Suprapubic skin (tissue), 4 donors: ENCODE data around the gene TEKTIP1. TPM values are rescaled to one million over a fixed set of nuclear protein-coding genes. Genes with fewer than 3 reads are reported as not detected.
"Not testable (repeated sequence)": the region's sequence is repeated elsewhere in the genome, so short reads cannot be mapped to it uniquely, and the experiment has no call there.

Experiments used
- DNase-seq, 2 donors: peaks; one replicate each; pipeline ENCODE4 v3.0.0-alpha.2; 2019; ENCODE audit warnings: low spot score in 2 of 2
- H3K27ac ChIP-seq: fragments of 200-600 bp; sonication (generic); one replicate; pipeline ENCODE4 v1.5.1; 2019
- H3K27me3 ChIP-seq: fragments of 200-600 bp; sonication (generic); one replicate; pipeline ENCODE4 v1.5.1; 2019
- H3K36me3 ChIP-seq: fragments of 200-600 bp; sonication (generic); one replicate; pipeline ENCODE4 v1.5.1; 2019
- H3K4me1 ChIP-seq: fragments of 200-600 bp; sonication (generic); one replicate; pipeline ENCODE4 v1.5.1; 2019
- H3K4me3 ChIP-seq: fragments of 200-600 bp; sonication (generic); one replicate; pipeline ENCODE4 v1.5.1; 2019; ENCODE audit warnings: mild to moderate bottlenecking
- H3K9me3 ChIP-seq: fragments of 200-600 bp; sonication (generic); one replicate; pipeline ENCODE4 v1.5.1; 2019
- EP300 ChIP-seq: sonication (generic); formaldehyde crosslinking; IDR thresholded peaks from one replicate; pipeline ENCODE4 v1.6.1; 2017; ENCODE audit warnings: antibody characterized with exemption
- POLR2A ChIP-seq, 2 donors: fragments of 450-650 bp; IDR thresholded peaks; one replicate each; pipeline ENCODE4 v1.6.1; 2017; ENCODE audit warnings: antibody characterized with exemption in 2 of 2, mild to moderate bottlenecking in 2 of 2, moderate library complexity in 2 of 2
- POLR2AphosphoS5 ChIP-seq, 3 donors: sonication (generic); formaldehyde crosslinking; IDR thresholded peaks; one replicate each; pipeline ENCODE4 v1.6.1; 2017; ENCODE audit warnings: antibody characterized with exemption in 3 of 3
- WGBS: methylation state at CpG from one replicate; pipeline ENCODE4 v1.1.5; 2018; 5-methylcytosine and 5-hydroxymethylcytosine counted together
- total RNA-seq, 4 donors: library from RNA; depleted of rRNA; stranded (reverse); fragments of >200 nt; gene quantifications; one replicate each; pipeline ENCODE4 v1.1.0, GENCODE V29; 2016
- TF ChIP-seq, protein P1 (sequence below), 2 donors: fragments of 200-600 bp in 1 of 2; fragments of 450-650 bp in 1 of 2; sonication (generic) in 1 of 2; IDR thresholded peaks; one replicate each; pipeline ENCODE4 v1.5.1; 2016 to 2019; ENCODE audit warnings: antibody characterized with exemption in 2 of 2, mild to moderate bottlenecking in 1 of 2, moderate library complexity in 1 of 2

The TEKTIP1 gene
- total RNA-seq, 4 donors from 2014 or later: 2.4 to 5.2 TPM; not detected in 2

DNA sequence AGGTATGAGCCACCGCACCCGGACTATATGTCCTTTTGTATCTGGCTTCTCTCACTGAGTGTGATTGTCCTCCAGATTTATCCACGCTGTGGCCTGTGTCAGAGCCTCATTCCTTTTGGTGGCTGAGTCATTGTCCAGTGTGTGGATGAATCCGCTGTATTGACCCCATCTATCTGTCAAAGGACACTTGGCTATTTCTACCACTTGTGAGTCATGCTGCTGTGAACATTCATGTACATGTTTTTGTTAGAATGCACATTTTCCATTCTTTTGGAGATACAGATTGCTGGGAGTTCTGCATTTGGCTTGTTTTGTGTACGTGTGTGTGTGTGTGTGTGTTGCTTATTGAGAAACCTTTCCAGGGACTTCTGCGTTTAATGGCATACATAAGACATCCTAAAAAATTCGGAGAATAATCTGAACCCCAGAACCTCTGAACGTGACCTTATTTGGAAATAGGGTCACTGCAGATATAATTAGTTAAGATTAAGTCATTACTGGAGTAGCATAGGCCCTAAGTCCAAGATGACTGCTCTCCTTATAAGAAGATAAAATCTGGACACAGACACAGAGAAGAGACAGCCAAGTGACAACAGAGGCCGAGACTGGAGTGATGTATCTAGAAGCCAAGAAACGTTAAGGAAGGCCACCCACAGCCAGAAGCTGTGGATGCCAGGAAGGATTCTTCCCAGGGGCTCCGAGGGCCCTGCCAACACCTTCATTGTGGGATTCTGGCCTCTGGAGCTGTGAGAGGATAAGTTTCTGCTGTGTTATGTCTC, 41.4 kb downstream of the TEKTIP1 start:
- TF ChIP-seq, protein P1, sequence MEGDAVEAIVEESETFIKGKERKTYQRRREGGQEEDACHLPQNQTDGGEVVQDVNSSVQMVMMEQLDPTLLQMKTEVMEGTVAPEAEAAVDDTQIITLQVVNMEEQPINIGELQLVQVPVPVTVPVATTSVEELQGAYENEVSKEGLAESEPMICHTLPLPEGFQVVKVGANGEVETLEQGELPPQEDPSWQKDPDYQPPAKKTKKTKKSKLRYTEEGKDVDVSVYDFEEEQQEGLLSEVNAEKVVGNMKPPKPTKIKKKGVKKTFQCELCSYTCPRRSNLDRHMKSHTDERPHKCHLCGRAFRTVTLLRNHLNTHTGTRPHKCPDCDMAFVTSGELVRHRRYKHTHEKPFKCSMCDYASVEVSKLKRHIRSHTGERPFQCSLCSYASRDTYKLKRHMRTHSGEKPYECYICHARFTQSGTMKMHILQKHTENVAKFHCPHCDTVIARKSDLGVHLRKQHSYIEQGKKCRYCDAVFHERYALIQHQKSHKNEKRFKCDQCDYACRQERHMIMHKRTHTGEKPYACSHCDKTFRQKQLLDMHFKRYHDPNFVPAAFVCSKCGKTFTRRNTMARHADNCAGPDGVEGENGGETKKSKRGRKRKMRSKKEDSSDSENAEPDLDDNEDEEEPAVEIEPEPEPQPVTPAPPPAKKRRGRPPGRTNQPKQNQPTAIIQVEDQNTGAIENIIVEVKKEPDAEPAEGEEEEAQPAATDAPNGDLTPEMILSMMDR (IDR thresholded peaks at IDR 0.05): no peak
- TF ChIP-seq POLR2A (IDR thresholded peaks at IDR 0.05): no peak
- TF ChIP-seq POLR2AphosphoS5 (IDR thresholded peaks at IDR 0.05): no peak
- TF ChIP-seq EP300: no peak
- no peak overlapping the region for H3K4me3 ChIP-seq
- no peaks in the 10 kb centered on the region for H3K9me3 ChIP-seq
- no peak overlapping the region for H3K27ac ChIP-seq
- H3K36me3 ChIP-seq: peaks cover under 1% of the 10 kb centered on the region
- DNase-seq: no peak
- 49% methylated on average over 11 of the region's 11 CpGs for WGBS
- peaks cover 27% of the 10 kb centered on the region for H3K4me1 ChIP-seq
- H3K27me3 ChIP-seq: peaks cover 8% of the 10 kb centered on the region

DNA sequence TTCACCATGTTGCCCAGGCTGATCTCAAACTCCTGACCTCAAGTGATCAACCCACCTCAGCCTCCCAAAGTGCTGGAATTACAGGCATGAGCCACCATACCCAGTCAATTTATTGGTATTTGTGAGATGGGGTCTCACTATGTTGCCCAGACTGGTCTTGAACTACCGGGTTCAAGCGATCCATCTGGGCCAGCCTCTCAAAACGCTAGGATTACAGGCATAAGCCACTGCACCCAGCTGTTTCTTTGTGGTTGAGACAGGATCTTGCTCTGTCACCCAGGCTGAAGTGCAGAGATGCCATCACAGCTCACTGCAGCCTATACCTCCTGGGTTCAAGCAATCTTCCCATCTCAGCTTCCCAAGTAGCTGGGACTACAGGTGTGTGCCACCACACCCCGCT, 42.8 kb downstream of the TEKTIP1 start:
- WGBS: 90% methylated on average over 4 of the region's 4 CpGs

GRCh38 chr19:3584036-3584802, 45.2 kb downstream of the TEKTIP1 start:
- DNase-seq, H3K4me3 ChIP-seq, H3K27ac ChIP-seq, H3K9me3 ChIP-seq, H3K36me3 ChIP-seq: not testable (repeated sequence)
- Histone ChIP-seq H3K4me1 (peaks cover 21% of the 10 kb centered on the region), H3K27me3 (peaks cover 25% of the 10 kb centered on the region)
- 91% methylated on average over 15 of the region's 15 CpGs for WGBS

More for the DNA sequence above, 42.8 kb downstream of the TEKTIP1 start:
- not testable (repeated sequence) for H3K36me3 ChIP-seq, H3K4me3 ChIP-seq, H3K27ac ChIP-seq, DNase-seq, H3K9me3 ChIP-seq
- H3K4me1 ChIP-seq: peaks cover 27% of the 10 kb centered on the region
- peaks cover 23% of the 10 kb centered on the region for H3K27me3 ChIP-seq

DNA sequence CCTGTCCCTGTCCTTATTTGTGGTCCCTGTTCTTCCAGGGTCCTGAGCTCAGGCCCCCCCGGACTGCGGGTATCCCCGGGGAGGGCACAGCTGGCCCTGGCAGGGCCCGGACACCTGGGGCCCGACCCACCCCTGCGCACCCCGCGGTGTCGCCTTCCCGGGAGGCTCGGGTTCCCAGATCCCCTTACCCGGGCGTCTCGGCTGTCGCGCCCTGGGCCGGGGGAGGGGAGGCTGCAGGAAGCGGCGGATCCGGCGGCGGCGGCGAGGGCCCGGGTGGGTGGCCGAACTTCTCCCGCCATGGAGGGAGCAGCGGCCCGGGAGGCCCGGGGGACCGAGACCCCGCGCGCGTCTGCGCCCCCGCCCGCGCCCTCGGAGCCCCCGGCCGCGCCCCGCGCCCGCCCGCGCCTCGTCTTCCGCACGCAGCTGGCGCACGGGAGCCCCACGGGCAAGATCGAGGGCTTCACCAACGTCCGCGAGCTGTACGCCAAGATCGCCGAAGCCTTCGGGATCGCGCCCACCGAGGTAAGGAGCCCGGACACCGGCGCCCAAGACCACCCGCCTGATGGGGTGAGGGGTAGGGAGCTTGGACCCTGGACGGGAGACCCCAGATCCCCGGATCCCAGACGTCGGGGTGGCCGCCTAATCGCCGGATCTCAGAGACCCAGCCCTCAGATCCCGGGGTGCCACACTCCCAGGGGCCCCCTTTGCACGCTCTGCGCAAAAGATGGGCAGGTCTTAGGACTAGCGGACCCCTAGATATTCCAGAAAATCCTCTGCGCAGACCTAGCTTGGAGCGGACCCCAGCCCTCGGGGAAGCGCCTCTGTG, 46.5 kb downstream of the TEKTIP1 start, which contains the start of gene GIPC3:
Gene GIPC3, plus strand, starts transcription at position 178 of the 826 bp plus-strand sequence. Its CDS starts 120 bp downstream, at position 298.
- 0% methylated on average over 3 of the region's 84 CpGs for WGBS
- no peaks in the 10 kb centered on the region for H3K36me3 ChIP-seq
- no peak within 1 kb of the TSS for H3K27ac ChIP-seq

DNA sequence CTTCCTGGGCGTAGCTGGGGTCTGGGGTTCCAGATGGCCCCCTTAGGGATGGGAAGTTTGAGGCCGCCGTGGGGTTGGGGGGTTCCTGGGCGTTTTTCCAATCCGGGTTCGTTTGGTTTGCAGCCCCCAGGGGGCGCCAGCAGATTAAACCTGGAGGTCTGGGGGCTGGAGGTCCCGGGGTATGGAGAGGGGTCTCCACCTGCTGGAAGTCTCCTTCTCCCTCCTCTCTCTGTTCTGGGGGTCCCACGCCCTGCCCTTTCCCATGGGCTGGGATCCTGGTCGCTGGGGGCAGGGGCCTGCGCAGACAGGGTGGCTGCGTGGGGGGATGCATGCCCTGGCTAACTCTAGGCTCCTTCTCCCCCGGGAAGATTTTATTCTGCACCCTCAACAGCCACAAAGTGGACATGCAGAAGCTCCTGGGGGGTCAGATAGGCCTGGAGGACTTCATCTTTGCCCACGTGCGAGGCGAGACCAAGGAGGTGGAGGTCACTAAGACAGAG, 47.2 kb downstream of the TEKTIP1 start:
- Histone ChIP-seq H3K4me1 (peaks cover 21% of the 10 kb centered on the region), H3K27me3 (peaks cover 25% of the 10 kb centered on the region), H3K27ac (no peak overlapping the region), H3K36me3 (no peaks in the 10 kb centered on the region), H3K4me3 (peak overlapping the region; percentile 46), H3K9me3 (no peaks in the 10 kb centered on the region)
- 35% methylated on average over 10 of the region's 16 CpGs for WGBS
- TF ChIP-seq, protein P1 (IDR thresholded peaks at IDR 0.05): peak in 1 of 2 donors; percentile 22
- TF ChIP-seq POLR2A (IDR thresholded peaks at IDR 0.05): no peak
- TF ChIP-seq POLR2AphosphoS5 (IDR thresholded peaks at IDR 0.05): no peak
- DNase-seq: no peak

More for the DNA sequence above, 46.5 kb downstream of the TEKTIP1 start, which contains the start of gene GIPC3:
- no peaks in the 10 kb centered on the region for H3K9me3 ChIP-seq
- peaks cover 21% of the 10 kb centered on the region for H3K4me1 ChIP-seq
- H3K4me3 ChIP-seq: peak within 1 kb of the TSS; percentile 46
- no peak for TF ChIP-seq EP300
- TF ChIP-seq POLR2AphosphoS5 (IDR thresholded peaks at IDR 0.05): no peak
- TF ChIP-seq, protein P1 (IDR thresholded peaks at IDR 0.05): no peak
- TF ChIP-seq POLR2A (IDR thresholded peaks at IDR 0.05): no peak
- DNase-seq: no peak
- H3K27me3 ChIP-seq: peaks cover 25% of the 10 kb centered on the region
